GM19372 (cell line): ENCODE measurements around the gene TCF12.

ENCODE experiments used
- ATAC-seq: cut with Tn5 transposase; IDR thresholded peaks from one replicate; pipeline ENCODE4 v1.9.1; 2021; ENCODE audit warnings: mild to moderate bottlenecking, low read depth, moderate library complexity; ENCODE audit not compliant: unreplicated experiment

Gene TCF12

DNA sequence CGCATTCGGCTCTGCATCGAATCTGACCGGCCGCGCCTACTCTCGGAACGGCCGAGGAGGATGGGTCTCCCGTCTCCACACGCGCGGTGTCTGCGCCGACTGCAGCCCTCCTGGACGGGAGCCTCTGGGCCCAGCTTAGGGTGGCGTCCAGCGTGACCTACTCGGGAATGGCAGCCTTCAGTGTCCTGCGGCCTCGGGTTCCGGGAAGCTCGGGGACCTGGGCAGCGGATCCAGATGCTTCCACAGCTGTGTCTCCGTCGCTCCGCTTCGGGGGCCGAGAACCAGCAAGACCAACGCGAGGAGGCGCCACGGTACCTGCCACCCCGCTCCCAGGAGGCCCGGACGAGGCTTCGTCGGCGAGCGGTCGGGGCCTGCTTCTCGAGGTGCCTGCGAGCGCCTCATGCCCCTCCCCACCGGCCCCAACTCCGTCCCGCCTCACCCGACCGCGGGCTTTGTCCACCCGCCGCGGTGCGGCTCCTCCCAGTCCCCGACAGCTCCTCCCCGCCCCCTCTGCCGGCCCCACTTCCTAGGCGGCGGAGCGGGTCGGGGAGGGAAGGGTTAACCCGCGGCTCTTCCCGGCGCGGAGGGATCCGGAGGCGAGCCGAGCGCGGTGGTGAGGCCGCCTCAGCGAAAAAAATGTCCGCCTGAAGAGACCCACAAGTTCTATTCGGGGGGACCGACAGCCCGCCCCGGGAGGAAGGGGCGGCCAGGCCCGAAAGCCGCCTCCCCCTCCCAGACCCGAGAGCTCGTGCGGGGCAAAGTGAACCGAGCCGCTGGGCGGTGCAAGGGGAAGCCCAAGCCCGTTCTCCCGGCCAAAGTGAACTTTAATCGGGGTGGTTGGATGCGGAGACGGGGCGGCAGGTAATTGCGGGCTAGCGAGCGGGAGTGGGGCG, at the start of gene TCF12:
TSS of gene TCF12 (plus strand) at position 599 of the 893 bp plus-strand sequence. CDS start 1,270 bp downstream, outside the sequence.
- ATAC-seq, result peak; percentile 79

DNA sequence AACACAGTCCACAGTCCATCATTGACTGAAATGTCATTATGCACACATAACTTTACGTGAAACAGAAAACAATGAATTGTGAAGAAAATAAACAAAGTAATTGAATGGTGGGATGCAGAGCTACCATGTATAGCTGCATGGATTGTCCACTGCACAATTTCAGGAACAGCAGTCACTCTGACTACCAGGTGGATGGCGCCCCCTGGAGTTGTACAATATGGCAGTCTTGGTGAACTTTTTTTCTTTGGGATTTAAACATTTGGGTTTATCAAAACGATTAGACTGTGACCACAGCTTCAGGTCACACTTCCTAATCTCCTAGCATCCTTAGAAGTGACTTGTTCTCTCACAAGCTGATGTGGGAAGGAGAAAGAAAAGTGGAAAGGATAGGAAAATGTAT, 48.9 kb upstream of the TCF12 start:
- ATAC-seq, result no peak

DNA sequence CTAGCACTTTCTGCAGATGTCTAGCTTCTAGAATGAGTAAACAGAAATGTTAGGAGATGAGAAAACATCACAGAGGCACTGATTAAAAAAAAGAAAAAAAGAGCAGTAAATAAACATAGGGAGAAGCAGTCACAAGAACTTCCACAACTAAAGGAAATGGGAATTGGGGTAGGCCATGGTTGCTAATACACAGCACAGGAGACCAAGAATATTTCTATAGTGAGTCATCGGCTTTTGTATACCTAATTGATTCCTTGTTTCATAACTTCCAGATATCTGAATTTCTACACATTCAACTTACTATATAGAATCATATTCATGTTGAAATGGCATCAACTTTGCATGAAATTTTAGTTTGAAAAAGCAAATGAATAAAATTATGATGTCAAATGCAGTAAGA, 47.3 kb upstream of the TCF12 start:
- ATAC-seq, result no peak

DNA sequence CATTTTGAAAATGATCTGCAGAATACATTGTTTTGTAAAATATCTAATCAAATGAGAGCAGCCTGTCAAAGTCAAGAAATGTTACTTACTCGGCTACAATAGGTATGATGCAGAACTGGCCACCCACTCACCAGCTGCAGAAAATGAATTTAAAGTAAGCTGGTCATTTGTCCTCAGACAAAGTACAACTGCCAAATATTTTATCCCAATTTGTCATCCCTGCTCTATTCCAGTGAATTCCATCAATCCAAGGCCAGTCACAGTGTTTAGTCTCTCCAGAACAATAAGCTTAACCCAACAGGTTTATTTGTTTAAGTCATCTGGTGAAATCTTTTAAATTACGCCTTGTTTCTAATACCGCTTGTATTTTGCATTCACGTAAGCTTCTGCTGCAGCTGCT, 46.6 kb upstream of the TCF12 start:
- ATAC-seq, result no peak

DNA sequence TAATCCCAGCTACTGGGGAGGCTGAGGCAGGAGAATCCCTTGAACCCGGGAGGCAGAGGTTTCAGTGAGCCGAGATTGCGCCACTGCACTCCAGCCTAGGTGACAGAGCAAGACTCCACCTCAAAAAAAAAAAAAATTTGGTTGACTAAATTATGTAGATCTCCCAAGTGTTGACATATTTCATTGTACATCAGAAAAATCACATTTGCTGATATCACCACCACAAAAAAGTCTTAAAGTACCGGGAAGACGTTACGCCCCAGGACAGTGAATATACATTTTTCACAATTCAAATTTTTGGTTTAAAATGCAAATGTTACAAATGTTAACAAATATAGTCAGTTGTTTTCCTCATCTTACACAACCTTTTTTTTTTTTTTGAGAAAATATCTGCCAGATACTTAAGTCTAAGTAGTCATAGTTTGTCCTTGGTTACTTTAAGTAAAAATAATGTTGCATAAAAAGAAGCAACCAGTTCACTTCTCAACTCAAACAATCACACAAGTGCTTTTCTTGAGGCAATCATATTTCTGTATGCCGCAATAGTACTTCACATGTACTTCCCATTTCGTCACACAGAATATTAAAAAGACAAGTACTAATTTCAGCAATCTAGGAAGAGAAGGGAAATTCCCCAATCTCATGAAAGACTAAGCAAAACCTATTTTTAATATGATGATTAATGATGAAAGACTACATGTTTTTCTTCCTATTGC, 41.0 kb upstream of the TCF12 start:
- ATAC-seq, result no peak

DNA sequence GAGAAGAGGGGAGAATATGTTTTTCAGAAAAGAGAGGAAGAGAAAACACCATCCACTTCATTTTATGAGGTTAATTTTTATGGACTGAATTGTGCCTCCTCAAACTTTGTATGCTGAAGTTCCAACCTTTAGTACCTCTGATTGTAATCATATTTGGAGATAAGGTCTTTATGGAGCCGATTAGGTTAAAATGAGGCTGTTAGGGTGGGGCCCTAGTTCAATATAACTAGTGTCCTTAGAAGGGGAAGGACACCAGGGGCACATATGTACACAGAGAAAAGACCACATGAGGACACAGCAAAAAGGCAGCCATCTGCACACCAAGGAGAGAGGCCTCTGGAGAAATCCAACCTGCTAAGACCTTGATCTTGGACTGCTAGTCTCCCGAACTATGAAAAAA, 38.9 kb upstream of the TCF12 start:
- no peak for ATAC-seq

DNA sequence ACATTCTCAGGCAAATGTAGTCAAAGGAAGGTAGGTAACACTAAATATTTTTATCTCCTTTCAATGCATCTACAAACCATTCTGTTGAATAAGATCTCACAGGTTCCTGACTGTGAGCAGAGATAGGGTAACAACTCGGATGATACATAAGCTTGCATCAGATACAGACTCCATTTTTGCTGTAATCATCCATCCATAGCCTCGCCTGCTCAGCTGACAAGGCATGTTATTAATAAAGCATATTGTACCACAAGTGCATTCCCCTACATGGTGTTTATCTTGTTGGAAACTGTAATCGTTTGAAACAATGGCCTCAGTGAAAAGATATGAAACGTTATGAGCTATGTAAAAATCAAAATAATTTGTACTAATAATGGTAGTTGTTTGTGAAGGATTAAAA, 35.4 kb upstream of the TCF12 start:
- no peak for ATAC-seq

DNA sequence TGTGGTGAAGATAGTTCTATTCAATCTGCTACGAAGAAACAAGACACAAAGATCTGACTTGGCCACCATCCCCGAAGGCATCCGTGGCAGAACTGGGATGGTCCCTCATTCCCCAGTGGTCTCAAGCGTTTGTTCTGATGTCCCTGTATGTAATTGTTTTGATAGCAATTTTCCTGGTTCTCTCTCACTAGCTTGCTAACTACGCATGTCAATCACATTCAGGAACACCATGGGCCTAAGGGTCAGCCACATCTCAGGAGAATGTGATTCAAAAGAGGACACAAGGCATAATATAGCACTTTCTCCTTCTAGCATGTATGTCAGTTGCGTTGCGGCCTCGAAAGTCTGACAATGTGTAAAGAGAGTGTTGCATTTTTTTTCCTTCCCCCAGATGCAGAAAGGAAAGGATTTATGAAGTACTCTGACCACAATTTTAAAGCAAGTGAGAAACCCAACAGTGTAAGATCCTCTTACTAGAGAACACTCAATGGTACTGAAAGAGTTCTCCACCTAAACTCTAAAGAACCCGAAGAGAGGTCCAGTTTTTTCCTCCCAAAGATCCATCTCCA, 32.0 kb upstream of the TCF12 start:
- no peak for ATAC-seq

DNA sequence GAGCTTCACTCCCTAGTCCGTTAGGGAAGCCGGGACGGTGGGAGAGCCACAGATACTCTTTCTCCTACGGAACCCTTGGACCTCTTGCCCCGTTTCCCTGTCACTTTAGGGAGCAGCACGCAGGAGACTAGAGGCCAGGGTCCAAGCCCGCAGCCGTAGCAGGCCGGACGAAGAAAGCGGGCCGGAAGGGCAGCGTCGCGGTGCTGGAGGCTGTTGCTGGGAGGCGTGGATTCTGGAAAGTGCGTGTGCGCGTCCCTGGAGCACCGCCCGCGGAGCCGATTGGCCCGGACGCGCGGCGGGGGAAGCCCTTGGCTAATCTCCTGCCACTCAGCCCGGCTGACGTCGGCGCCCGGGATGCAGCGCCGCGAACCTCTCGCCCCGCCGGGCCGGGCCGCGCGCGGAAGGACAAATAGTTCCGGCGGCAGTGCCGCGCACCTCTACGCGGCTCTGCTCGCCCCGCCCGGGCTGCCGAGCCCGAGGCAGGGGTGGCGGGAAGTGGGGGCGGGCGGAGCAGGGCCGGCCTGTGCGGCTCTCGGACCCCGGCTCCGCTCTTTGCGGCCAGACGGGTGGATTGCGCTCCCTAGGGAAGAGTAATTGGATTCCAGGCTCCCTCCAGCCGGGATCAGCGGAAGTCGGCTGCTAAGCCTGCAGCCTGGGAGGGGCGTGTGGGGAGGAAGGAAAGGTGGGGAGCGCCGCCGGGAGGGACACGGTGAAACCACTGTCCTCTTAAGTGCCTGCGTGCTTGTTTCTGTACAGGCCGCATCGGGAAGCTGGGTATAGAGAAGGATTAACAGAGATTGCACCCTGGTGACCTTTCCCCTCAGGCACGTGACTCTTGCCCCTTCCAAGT, 31.3 kb upstream of the TCF12 start:
- ATAC-seq, result peak; percentile 85

DNA sequence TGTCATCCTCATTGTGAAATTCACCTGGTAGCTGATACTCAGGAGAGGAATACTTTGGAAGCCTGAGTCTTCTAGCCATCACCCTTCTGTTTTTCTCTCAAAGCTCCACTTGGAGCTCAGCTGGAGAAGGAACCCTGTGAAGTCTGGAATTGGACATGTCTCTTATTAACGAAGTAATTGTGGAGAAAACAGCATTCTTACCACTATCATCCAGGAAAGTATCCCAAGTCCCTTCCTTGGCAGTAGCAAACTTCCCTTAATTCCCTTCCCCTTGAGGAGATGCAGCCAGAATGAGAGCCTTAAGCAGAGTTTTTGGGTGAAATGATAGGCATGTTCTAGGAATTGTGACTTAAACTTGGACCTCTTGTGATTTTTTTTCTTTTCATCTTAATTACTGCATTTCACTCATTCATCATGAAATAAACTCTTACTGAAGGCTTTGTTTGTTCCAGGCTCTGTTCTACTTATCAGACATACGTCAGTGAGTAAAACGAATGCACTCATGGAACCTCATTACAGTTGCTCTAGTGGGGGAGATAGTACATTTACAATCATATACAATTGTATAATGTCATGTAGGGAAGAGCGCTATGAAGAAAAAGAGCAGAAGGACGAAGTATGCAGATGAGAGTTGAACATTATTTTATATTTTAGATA, 30.5 kb upstream of the TCF12 start:
- ATAC-seq, result no peak

DNA sequence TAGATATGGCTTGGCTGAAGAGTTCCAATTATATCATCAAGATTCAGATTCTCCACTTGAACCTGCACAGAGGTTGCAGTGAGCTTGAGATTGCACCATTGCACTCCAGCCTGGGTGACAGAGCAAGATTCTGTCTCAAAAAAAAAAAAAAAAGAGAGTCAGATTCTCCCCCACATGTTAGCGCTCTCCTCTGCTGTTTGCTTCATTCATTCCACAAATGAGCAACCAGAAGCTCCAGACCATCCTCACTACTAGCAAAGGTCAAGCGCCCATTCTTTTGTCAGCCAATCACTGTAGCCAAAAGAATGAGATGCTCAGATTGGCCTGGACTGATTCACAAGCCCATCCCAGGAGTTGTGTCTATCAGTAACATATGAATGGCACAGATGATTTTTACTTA, 28.4 kb upstream of the TCF12 start:
- no peak for ATAC-seq

DNA sequence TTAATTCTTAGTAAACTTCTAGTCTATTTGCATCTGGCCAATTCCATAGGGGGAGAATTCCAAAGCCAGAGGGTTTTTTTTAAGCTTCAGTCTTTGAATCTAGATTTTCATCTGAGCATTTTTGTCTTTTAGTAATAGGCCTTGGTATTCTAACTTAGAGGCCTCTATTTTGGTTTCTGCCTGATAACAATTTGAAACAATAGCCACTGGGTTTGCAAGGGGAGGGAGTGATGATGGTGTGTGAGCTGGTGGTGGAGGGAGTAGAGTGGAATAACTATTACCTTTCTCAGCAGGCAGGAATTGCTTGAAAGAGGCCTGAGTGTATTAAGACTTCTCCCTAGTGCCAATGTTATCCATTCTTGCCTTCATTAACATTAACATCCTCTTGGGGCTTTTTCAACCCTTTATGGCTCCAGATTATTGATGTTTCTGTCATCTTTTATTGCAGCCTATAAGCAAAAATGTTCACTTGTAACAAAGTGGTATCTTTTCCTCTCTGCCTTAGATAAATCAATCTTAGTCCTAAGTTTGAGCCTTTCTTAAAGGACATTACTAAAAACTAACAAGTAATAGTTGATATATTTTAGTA, 26.5 kb upstream of the TCF12 start:
- no peak for ATAC-seq

DNA sequence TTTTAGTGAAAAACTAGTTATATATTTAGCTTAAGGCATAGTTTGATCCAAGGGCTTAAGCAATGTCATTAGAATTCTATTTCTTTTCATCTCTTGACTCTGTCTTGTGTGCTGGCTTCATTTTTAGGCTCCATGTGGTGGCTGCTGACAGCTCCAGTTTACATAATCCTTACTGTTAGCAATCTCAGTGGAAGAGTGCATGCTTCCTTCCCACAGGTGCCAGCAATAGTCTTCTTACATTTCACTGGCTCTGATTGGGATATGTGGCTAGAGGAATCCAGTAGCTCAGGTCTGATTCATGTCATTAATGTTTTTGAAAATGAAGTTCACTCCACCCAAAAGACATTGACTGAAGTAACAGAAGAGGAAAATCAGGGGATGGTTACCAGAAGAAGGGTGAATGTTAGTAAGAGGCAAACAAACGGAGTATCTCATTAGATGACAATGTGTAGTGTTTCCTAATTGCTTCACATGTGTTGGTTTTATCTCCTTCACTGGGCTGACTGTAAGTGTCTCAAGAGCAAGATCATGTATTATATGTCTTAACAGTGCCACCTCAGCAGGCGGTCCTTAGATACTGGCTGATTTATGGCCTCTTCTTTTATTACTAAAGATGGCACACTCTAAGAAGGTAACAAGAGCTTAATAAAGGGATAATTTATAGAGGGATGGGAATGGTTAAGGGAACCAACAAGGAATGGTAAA, 25.6 kb upstream of the TCF12 start:
- no peak for ATAC-seq

DNA sequence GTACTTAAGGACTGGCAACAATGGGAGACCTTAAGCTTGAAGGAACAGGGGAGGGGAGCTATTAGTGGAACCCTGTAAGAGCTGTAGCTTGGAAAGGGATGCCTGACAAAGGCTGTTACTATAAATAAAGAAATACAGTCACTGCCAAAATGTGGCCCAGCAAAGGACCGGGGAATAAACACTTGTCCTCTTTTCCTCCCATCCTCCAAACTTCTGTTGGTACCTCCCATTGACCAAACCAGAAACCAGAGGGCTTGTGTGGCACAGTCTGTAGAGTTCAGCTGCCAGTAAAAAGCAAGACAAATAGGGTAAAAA, 25.1 kb upstream of the TCF12 start:
- ATAC-seq, result no peak

DNA sequence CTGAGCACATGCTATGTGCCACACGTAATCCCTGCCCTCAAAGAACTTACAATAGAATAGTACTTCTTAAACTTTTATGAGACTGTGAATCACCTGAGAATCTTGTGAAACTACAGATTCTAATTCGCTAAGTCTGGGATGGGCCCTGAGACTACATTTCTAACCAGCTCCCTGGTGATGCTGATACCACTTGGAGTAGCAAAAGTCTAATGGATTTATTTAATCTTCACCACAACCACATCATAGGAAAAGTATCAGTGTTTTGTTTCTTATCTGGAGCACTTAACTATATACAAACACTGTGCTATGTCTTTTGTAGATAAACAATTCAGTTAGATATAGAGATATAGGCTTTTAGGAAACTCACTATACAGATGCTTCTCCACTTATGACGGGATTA, 23.8 kb upstream of the TCF12 start:
- no peak for ATAC-seq

DNA sequence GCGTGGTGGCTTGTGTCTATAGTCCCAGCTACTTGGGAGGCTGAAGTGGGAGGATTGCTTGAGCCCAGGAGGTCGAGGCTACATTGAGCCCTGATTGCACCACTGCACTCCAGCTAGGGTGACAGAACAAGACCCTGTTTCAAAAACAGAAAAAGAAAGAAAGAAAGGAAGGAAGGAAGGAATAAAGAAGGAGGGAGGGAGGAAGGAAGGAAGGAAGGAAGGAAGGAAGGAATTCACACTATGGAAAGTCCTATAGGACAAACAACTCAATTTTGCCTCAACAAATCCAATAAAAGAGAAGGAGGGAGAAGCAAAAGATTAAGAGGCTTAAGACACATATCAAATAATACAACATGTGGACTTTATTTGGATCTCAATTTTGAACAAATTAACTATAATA, 16.5 kb upstream of the TCF12 start:
- no peak for ATAC-seq

DNA sequence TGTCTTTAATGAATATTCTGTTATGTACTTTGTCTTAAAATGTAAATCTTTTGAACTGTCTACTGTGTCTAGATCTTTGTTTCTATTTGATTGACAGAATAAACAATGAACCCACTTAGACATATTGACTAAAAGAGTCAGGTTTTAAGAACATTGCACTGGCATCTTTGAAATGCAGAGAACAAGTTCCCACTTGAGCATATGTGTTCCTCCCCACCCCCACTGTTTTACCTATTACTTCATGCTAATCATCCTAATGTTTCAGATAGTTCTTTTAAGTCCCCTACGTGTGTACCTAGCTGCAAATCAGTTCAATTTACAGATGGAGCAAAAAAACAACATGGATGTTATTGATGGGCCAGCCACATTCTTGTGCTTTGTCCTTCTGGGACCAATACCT, 11.7 kb upstream of the TCF12 start:
- no peak for ATAC-seq

DNA sequence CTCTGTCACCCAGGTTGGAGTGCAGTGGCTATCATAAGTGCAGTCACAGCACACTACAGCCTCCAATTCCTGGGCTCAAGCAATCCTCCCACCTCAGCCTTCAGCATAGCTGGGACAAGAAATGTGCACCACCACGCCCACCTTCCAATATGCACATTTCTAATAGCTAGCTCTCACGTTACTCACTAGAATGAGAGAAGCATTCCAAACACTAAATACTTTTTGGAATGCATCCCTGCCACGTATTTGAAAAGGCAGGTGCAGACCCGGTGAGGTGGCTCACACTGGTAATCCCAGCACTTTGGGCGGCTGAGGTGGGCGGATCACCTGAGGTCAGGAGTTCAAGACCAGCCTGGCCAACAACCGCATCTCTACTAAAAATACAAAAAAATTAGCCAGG, 7.6 kb upstream of the TCF12 start:
- ATAC-seq, result no peak

DNA sequence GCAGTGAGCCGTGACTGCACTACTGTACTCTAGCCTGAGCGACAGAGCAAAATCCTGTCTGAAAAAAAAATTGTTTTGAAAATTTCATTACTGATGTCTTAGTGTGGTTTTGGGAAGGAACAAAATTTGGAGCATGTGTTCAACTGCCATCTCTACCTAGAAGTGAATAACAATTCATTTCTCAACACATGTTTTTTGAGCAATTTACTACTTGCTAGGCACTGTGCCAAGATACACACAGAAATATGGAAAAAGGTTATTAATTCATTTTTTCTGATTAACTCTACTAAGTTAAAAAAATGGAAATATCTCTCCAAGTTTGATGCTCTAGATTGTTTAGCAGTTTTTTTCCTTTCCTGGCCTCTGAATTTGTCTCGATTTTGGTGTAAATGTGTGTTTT, 5.2 kb upstream of the TCF12 start:
- ATAC-seq, result no peak
